HEK293 (cell line): ENCODE measurements around the gene TAP2.
A peak's percentile ranks its signal among the peaks of the same experiment; 100 is the strongest.

Experiments used
- CTCF ChIA-PET: fragments of 350-600 bp; formaldehyde crosslinking; extraction: SDS; loops from one replicate; lab custom pipeline; 2021; ENCODE audit warnings: antibody characterized with exemption; lab: Yijun Ruan, JAX
- POLR2A ChIA-PET: fragments of 300-600 bp; formaldehyde crosslinking; extraction: SDS; loops from one replicate; lab custom pipeline; 2020; ENCODE audit warnings: antibody characterized with exemption, inconsistent platforms; lab: Yijun Ruan, JAX
- H3K27ac ChIP-seq: fragments of 200-500 bp; sonication (Bioruptor generic); 2 replicates; pipeline ENCODE4 v1.5.1; 2014; ENCODE audit warnings: low read depth, low read length, control low read depth, inconsistent platforms; ENCODE audit errors: extremely low read depth
- H3K36me3 ChIP-seq, 2 experiments: fragments of 200-500 bp in 1 of 2; sonication (Bioruptor generic) in 1 of 2; 1 replicate in 1 of 2; 2 replicates in 1 of 2; pipeline ENCODE4 v1.5.1; 2014 to 2017; ENCODE audit warnings: inconsistent platforms in 2 of 2, low read length in 2 of 2; ENCODE audit not compliant: control insufficient read depth in 2 of 2, insufficient read depth in 1 of 2
- H3K4me1 ChIP-seq: fragments of 200-500 bp; sonication (Bioruptor generic); 2 replicates; pipeline ENCODE4 v1.5.1; 2014; ENCODE audit warnings: mild to moderate bottlenecking, low read length, inconsistent platforms; ENCODE audit not compliant: control insufficient read depth, insufficient read depth
- H3K4me3 ChIP-seq: 2 replicates; pipeline ENCODE4 v1.5.1; 2011; ENCODE audit warnings: low read depth, mild to moderate bottlenecking, control low read depth, low read length, moderate library complexity
- H3K9me3 ChIP-seq: fragments of 200-500 bp; sonication (Bioruptor generic); 2 replicates; pipeline ENCODE4 v1.5.1; 2014; ENCODE audit warnings: low read depth, low read length, inconsistent platforms; ENCODE audit not compliant: control insufficient read depth, insufficient read depth
- BCL11B ChIP-seq: fragments of 450-650 bp; formaldehyde crosslinking; IDR thresholded peaks from 2 replicates; pipeline ENCODE4 v1.5.1; 2016; ENCODE audit warnings: low read depth, missing biosample characterization, missing genetic modification characterization
- CTCF ChIP-seq: fragments of 450-650 bp; formaldehyde crosslinking; IDR thresholded peaks from 2 replicates; pipeline ENCODE4 v1.5.1; 2016; ENCODE audit warnings: missing biosample characterization, missing genetic modification characterization
- KLF17 ChIP-seq: fragments of 450-650 bp; formaldehyde crosslinking; IDR thresholded peaks from 2 replicates; pipeline ENCODE4 v1.5.1; 2016; ENCODE audit warnings: missing biosample characterization, missing genetic modification characterization
- MZF1 ChIP-seq: fragments of 450-650 bp; formaldehyde crosslinking; IDR thresholded peaks from 2 replicates; pipeline ENCODE4 v1.5.1; 2017; ENCODE audit warnings: missing biosample characterization, missing genetic modification characterization, borderline replicate concordance
- PRDM1 ChIP-seq: fragments of 450-650 bp; formaldehyde crosslinking; IDR thresholded peaks from 2 replicates; pipeline ENCODE4; 2016; ENCODE audit warnings: missing biosample characterization, missing genetic modification characterization
- PRDM10 ChIP-seq: fragments of 450-650 bp; formaldehyde crosslinking; IDR thresholded peaks from 2 replicates; pipeline ENCODE4 v1.5.1; 2016; ENCODE audit warnings: missing biosample characterization, missing genetic modification characterization
- SETDB1 ChIP-seq: IDR thresholded peaks from one replicate; pipeline ENCODE4 v1.6.1; 2017; ENCODE audit warnings: mild to moderate bottlenecking, low read length, moderate library complexity, mixed read lengths; ENCODE audit not compliant: insufficient read length
- SP7 ChIP-seq: fragments of 450-650 bp; formaldehyde crosslinking; IDR thresholded peaks from 2 replicates; pipeline ENCODE4 v1.5.1; 2016; ENCODE audit warnings: missing biosample characterization, missing genetic modification characterization
- ZBTB17 ChIP-seq: fragments of 450-650 bp; formaldehyde crosslinking; IDR thresholded peaks from 2 replicates; pipeline ENCODE4 v1.5.1; 2016; ENCODE audit warnings: missing biosample characterization, missing genetic modification characterization
- ZBTB20 ChIP-seq: fragments of 450-650 bp; formaldehyde crosslinking; IDR thresholded peaks from 2 replicates; pipeline ENCODE4 v1.5.1; 2016; ENCODE audit warnings: missing biosample characterization, missing genetic modification characterization
- ZEB2 ChIP-seq: fragments of 450-650 bp; formaldehyde crosslinking; IDR thresholded peaks from 2 replicates; pipeline ENCODE4 v1.5.1; 2016; ENCODE audit warnings: missing biosample characterization, missing genetic modification characterization
- ZNF211 ChIP-seq: fragments of 450-650 bp; formaldehyde crosslinking; IDR thresholded peaks from 2 replicates; pipeline ENCODE4 v1.5.1; 2016; ENCODE audit warnings: low read depth, missing biosample characterization, missing genetic modification characterization
- ZNF335 ChIP-seq: fragments of 450-650 bp; formaldehyde crosslinking; conservative IDR thresholded peaks from 2 replicates; pipeline ENCODE4 v1.5.1; 2016; ENCODE audit warnings: missing biosample characterization, missing genetic modification characterization
- ZNF341 ChIP-seq: fragments of 450-650 bp; formaldehyde crosslinking; IDR thresholded peaks from 2 replicates; pipeline ENCODE4; 2016; ENCODE audit warnings: low read depth, missing biosample characterization, missing genetic modification characterization
- ZNF362 ChIP-seq: fragments of 450-650 bp; formaldehyde crosslinking; IDR thresholded peaks from 2 replicates; pipeline ENCODE4 v1.5.1; 2016; ENCODE audit warnings: missing biosample characterization, missing genetic modification characterization
- ZNF549 ChIP-seq: fragments of 450-650 bp; IDR thresholded peaks from 2 replicates; pipeline ENCODE4 v1.5.1; 2018; ENCODE audit warnings: missing biosample characterization, missing genetic modification characterization, mild to moderate bottlenecking, inconsistent platforms, moderate library complexity
- ZNF654 ChIP-seq: fragments of 450-650 bp; formaldehyde crosslinking; IDR thresholded peaks from 2 replicates; pipeline ENCODE4 v1.5.1; 2016; ENCODE audit warnings: low read depth, missing biosample characterization, missing genetic modification characterization
- ZNF692 ChIP-seq: fragments of 450-650 bp; formaldehyde crosslinking; IDR thresholded peaks from 2 replicates; pipeline ENCODE4 v1.5.1; 2016; ENCODE audit warnings: missing biosample characterization, missing genetic modification characterization
- ZNF701 ChIP-seq: fragments of 450-650 bp; formaldehyde crosslinking; IDR thresholded peaks from 2 replicates; pipeline ENCODE4 v1.5.1; 2016; ENCODE audit warnings: missing biosample characterization, missing genetic modification characterization

The TAP2 gene

GRCh38 chr6:32799168-32799567, 39.4 kb downstream of the TAP2 start:
- no peaks in the 10 kb centered on the region for H3K4me1 ChIP-seq
- no peak for TF ChIP-seq MZF1 (tag by site-specific recombination)
- peak; percentile 99 for TF ChIP-seq ZNF549 (tag by site-specific recombination)
- no peak for TF ChIP-seq ZNF362
- peak; percentile 36 for TF ChIP-seq SETDB1
- TF ChIP-seq ZNF701 (tag by site-specific recombination): no peak
- TF ChIP-seq KLF17: no peak
- ChIA-PET CTCF (interaction anchor here (0.7 to 4.2 kb wide), 9 partner anchors 14 to 554 kb away, joined by 3 to 20 read pairs (median 4); partner anchors contain the start of gene TAP2), POLR2A (interaction anchor here (0.6 to 1.4 kb wide), 3 partner anchors 39 to 956 kb away, joined by 3 to 5 read pairs (median 4); partner anchors contain the start of gene TAP2)
- H3K9me3 ChIP-seq: no peaks in the 10 kb centered on the region; the same call in 1 of the 2 replicates
- H3K4me3 ChIP-seq: no peak overlapping the region
- H3K27ac ChIP-seq: no peak overlapping the region
- H3K36me3 ChIP-seq: no peaks in the 10 kb centered on the region

- H3K4me3 ChIP-seq: peak overlapping the region; percentile 19
- H3K9me3 ChIP-seq: no peaks in the 10 kb centered on the region; the same call in 1 of the 2 replicates
- POLR2A ChIA-PET: no interaction called here
- H3K27ac ChIP-seq: no peak overlapping the region
- H3K4me1 ChIP-seq: no peaks in the 10 kb centered on the region
- CTCF ChIA-PET: interaction anchor here (0.6 to 4.2 kb wide), 18 partner anchors 9 to 1610 kb away, joined by 3 to 16 read pairs (median 4); partner anchors contain the start of gene TAP2
- no peaks in the 10 kb centered on the region for H3K36me3 ChIP-seq
- 0 out of 2 replicates have a peak, but pooled peaks have one; percentile 44 for TF ChIP-seq ZEB2 (tag by site-specific recombination)
- peak; percentile 72 for TF ChIP-seq CTCF (tag by site-specific recombination)
- 0 out of 2 replicates have a peak, but pooled peaks have one; percentile 16 for TF ChIP-seq ZNF692 (tag by site-specific recombination)
- TF ChIP-seq BCL11B (tag by site-specific recombination): no peak
- TF ChIP-seq ZNF654 (tag by site-specific recombination): peak; percentile 81
- peak; percentile 68 for TF ChIP-seq ZNF341 (tag by site-specific recombination)
- TF ChIP-seq ZNF335 (tag by site-specific recombination): 0 out of 2 replicates have a peak, but pooled peaks have one; percentile 45
- TF ChIP-seq ZBTB17 (tag by site-specific recombination): 0 out of 2 replicates have a peak, but pooled peaks have one; percentile 43
- TF ChIP-seq PRDM1: peak; percentile 53; the same call in 1 of the 2 replicates
- peak; percentile 82 for TF ChIP-seq PRDM10 (tag by site-specific recombination)
- peak; percentile 41; the same call in 1 of the 2 replicates for TF ChIP-seq SP7 (tag by site-specific recombination)
- no peak for TF ChIP-seq ZBTB20
- TF ChIP-seq ZNF362: no peak
- TF ChIP-seq ZNF211 (tag by site-specific recombination): no peak
Observed at GRCh38 chr6:32796848-32797776, 41.4 kb downstream of the TAP2 start.
